K562 (cell line): ENCODE data around the gene CBX1. TPM values are rescaled to one million over a fixed set of nuclear protein-coding genes. Genes with fewer than 3 reads are reported as not detected.

ENCODE experiments used
- CBFA2T2 ChIP-seq: fragments of 450-650 bp; conservative IDR thresholded peaks from 2 replicates; pipeline ENCODE4 v1.6.1; 2017; ENCODE audit warnings: mild to moderate bottlenecking
- CBFA2T3 ChIP-seq: fragments of 450-650 bp; IDR thresholded peaks from 2 replicates; pipeline ENCODE4 v1.6.1; 2017
- CREB3 ChIP-seq: fragments of 450-650 bp; conservative IDR thresholded peaks from 2 replicates; pipeline ENCODE4 v1.6.1; 2016; ENCODE audit warnings: missing genetic modification characterization, low read depth, mild to moderate bottlenecking, missing compliant biosample characterization, moderate library complexity
- ELF1 ChIP-seq: fragments of 200-800 bp; sonication (Bioruptor generic); IDR thresholded peaks from 2 replicates; pipeline ENCODE4 v1.6.1; 2016; ENCODE audit warnings: missing genetic modification characterization, missing compliant biosample characterization
- ILF3 ChIP-seq: fragments of 450-650 bp; IDR thresholded peaks from 2 replicates; pipeline ENCODE4 v1.6.1; 2018; ENCODE audit warnings: antibody characterized with exemption, mild to moderate bottlenecking, moderate library complexity, borderline replicate concordance
- RAD21 ChIP-seq, 2 experiments: fragments of 250-450 bp in 1 of 2; fragments of 450-650 bp in 1 of 2; sonication (Bioruptor Pico) in 1 of 2; formaldehyde crosslinking in 1 of 2; IDR thresholded peaks in 1 of 2; conservative IDR thresholded peaks in 1 of 2; 2 replicates each; pipeline versions ENCODE4 v1.4.0 to v1.8.0; 2020 to 2022; ENCODE audit warnings: mild to moderate bottlenecking in 2 of 2, moderate library complexity in 1 of 2
- RNF2 ChIP-seq: sonication (generic); IDR thresholded peaks from 2 replicates; pipeline ENCODE4 v1.6.1; 2016
- RREB1 ChIP-seq: fragments of 250-450 bp; sonication (Bioruptor Pico); IDR thresholded peaks from 2 replicates; pipeline ENCODE4 v1.4.0; 2020
- SMC3 ChIP-seq: conservative IDR thresholded peaks from 2 replicates; pipeline ENCODE4 v1.6.1; 2011; ENCODE audit warnings: low read depth, low read length, improper control_type of control experiment; ENCODE audit not compliant: insufficient read depth
- STAT6 ChIP-seq: sonication (generic); formaldehyde crosslinking; IDR thresholded peaks from 2 replicates; pipeline ENCODE4 v1.8.1; 2023; ENCODE audit warnings: mild to moderate bottlenecking, missing genetic modification reagents
- YBX1 ChIP-seq: fragments of 450-650 bp; IDR thresholded peaks from 2 replicates; pipeline ENCODE4 v1.7.1; 2016; ENCODE audit warnings: mild to moderate bottlenecking
- ZKSCAN3 ChIP-seq: fragments of 250-450 bp; sonication (Bioruptor Pico); IDR thresholded peaks from 2 replicates; pipeline ENCODE4 v1.4.0; 2020
- ZNF436 ChIP-seq: fragments of 250-450, 450-650 bp; sonication (Bioruptor Pico); formaldehyde crosslinking; IDR thresholded peaks from 2 replicates; pipeline ENCODE4 v1.7.0; 2020; ENCODE audit warnings: mild to moderate bottlenecking
- ZSCAN29 ChIP-seq: fragments of 450-650 bp; IDR thresholded peaks from 2 replicates; pipeline ENCODE4 v1.6.1; 2017
- polyA plus RNA-seq, 8 experiments: library from polyadenylated mRNA; depleted of rRNA in 4 of 8; stranded (reverse) in 5 of 8; unstranded in 3 of 8; fragments of >200 nt; fragmentation: Nextera tagmentation in 2 of 8; fragmentation: Illumina TruSeq in 1 of 8; extraction: Ambion mirVana in 2 of 8; extraction: Trizol in 1 of 8; gene quantifications; 2 replicates each; pipeline versions ENCODE4 v1.2.1 to v1.2.3, GENCODE V29; 2011 to 2014; ENCODE audit warnings: inconsistent platforms in 1 of 8, missing spikeins in 1 of 8
- total RNA-seq, 7 experiments: library from RNA; depleted of rRNA in 6 of 7; stranded (reverse); fragments of >200 nt in 6 of 7; fragmentation: Illumina TruSeq in 2 of 7; extraction: Trizol in 2 of 7; gene quantifications; 2 replicates each; pipeline versions ENCODE4 v1.2.1 to v1.2.3, GENCODE V29; 2011 to 2021; ENCODE audit warnings: low replicate concordance in 1 of 7
- TF ChIP-seq, protein P1 (sequence below): sonication (generic); formaldehyde crosslinking; IDR thresholded peaks from 2 replicates; pipeline ENCODE4 v1.8.1; 2022; ENCODE audit warnings: missing genetic modification reagents

CBX1 gene
- total and polyA plus RNA-seq, 9 of the 15 experiments (the other 6 are each of a cell fraction or from before 2014, with no cell fraction given), result 10.6 to 95.7 (median 52.7) TPM

DNA sequence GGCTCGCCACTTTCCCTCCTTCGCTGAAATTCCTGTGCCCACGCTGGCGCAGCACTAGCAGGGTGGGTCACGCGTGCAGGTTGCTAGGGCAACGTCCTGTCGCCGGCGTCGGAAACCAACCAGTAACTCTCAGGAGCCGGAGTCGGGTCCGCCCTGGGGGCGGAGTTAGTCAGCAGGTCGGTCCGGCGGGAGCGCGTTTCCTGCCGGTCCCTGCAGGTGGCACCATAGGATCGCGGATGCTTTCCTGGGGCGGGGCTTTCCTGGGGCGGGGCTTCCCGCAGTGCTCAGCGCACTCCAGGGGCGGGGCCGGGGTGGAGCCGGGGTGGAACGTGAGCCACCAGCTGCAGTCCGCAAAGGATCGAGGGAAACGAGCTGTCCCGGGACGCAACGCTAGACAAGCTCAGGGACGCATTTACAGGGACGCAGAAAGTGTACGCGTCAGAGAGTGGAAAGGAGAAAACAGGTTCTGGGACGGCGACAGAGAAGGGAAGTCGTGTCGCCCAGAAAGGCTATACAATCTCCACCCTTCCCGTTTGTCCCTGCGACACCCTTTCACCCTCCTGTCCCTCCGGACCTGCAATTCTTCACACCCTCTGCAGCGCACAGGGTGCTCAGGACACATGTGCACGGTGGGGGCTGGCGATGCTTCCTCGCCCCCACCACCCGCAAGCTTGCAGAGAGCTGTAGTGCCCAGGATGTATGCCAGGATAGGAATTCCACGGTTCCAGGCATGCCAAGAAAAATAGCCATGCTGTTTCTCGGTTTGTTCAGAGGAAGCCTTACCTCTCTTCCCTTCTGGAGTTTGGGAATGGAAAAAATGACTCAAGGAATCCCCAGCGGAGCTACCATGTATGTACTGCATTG lies 76.0 kb downstream of the CBX1 start (continued):
- TF ChIP-seq RREB1 (CRISPR knock-in tag) (no peak), ZKSCAN3 (CRISPR knock-in tag) (no peak), ELF1 (tag) (no peak), SMC3 (peak; percentile 84), ZNF436 (CRISPR knock-in tag) (no peak), CBFA2T3 (no peak), RAD21 (CRISPR knock-in tag; conservative IDR thresholded peaks at IDR 0.05 in 1 of 2, IDR thresholded peaks at IDR 0.05 in 1 of 2) (peak; percentile 84 to 92), RNF2 (peak; percentile 20; the same call in 1 of the 2 replicates), STAT6 (CRISPR knock-in tag) (no peak), ZSCAN29 (no peak), CREB3 (tag) (no peak), CBFA2T2 (no peak), ILF3 (no peak), YBX1 (no peak)
- TF ChIP-seq, protein P1, sequence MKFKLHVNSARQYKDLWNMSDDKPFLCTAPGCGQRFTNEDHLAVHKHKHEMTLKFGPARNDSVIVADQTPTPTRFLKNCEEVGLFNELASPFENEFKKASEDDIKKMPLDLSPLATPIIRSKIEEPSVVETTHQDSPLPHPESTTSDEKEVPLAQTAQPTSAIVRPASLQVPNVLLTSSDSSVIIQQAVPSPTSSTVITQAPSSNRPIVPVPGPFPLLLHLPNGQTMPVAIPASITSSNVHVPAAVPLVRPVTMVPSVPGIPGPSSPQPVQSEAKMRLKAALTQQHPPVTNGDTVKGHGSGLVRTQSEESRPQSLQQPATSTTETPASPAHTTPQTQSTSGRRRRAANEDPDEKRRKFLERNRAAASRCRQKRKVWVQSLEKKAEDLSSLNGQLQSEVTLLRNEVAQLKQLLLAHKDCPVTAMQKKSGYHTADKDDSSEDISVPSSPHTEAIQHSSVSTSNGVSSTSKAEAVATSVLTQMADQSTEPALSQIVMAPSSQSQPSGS (CRISPR knock-in tag), result no peak
